Measurements from ENCODE around the gene GIMAP1. TPM values are rescaled to one million over a fixed set of nuclear protein-coding genes. Genes with fewer than 3 reads are reported as not detected.

The GIMAP1 gene
- total RNA-seq, 2 donors from 2014 or later = 0.94 to 1.6 TPM

- no peak overlapping the region for H3K4me3 ChIP-seq
- no peaks in the 10 kb centered on the region for H3K36me3 ChIP-seq
- intact Hi-C loops (cut with DNase I) = no loop called here
- TF ChIP-seq, protein P1, sequence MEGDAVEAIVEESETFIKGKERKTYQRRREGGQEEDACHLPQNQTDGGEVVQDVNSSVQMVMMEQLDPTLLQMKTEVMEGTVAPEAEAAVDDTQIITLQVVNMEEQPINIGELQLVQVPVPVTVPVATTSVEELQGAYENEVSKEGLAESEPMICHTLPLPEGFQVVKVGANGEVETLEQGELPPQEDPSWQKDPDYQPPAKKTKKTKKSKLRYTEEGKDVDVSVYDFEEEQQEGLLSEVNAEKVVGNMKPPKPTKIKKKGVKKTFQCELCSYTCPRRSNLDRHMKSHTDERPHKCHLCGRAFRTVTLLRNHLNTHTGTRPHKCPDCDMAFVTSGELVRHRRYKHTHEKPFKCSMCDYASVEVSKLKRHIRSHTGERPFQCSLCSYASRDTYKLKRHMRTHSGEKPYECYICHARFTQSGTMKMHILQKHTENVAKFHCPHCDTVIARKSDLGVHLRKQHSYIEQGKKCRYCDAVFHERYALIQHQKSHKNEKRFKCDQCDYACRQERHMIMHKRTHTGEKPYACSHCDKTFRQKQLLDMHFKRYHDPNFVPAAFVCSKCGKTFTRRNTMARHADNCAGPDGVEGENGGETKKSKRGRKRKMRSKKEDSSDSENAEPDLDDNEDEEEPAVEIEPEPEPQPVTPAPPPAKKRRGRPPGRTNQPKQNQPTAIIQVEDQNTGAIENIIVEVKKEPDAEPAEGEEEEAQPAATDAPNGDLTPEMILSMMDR (IDR thresholded peaks at IDR 0.05) = no peak
- no peak for DNase-seq
- no peaks in the 10 kb centered on the region for H3K4me1 ChIP-seq
- peak overlapping the region; percentile 11 for H3K27ac ChIP-seq
- H3K27me3 ChIP-seq = no peaks in the 10 kb centered on the region
- no peaks in the 10 kb centered on the region for H3K9me3 ChIP-seq
- no peak overlapping the region for H3K9ac ChIP-seq (ENCODE audit: low read depth in 2 of 2, low read length in 2 of 2)
These were observed 37.6 kb downstream of the GIMAP1 start for GRCh38 chr7:150753826-150754603.

DNA sequence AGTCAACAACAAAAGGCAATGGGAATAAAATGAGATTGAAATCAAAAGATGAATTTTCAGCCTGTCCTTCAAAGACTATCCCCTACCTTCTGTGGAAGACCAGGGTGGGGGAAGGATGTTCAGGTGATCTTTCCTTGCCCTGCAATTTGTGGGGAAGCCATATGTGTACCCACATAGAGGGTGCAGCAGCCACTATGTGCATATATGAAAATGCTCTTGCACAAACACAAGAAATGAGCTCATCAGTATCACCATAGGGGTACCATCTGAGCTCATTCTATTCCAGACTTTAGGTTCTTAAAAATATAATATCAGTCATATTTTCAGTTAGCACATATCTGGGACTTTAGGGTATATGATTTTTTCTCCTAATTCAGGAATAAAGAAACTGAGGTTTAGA, 38.5 kb downstream of the GIMAP1 start:
- intact Hi-C loops (cut with DNase I) = loop anchor here (5.0 kb wide), 1 partner anchor 308 kb away; no protein-coding TSS in a partner anchor
- H3K27ac ChIP-seq = no peak overlapping the region
- H3K9me3 ChIP-seq = no peaks in the 10 kb centered on the region
- H3K36me3 ChIP-seq = no peaks in the 10 kb centered on the region
- TF ChIP-seq, protein P1 (IDR thresholded peaks at IDR 0.05) = no peak
- no peak for DNase-seq
- H3K27me3 ChIP-seq = no peaks in the 10 kb centered on the region
- no peak overlapping the region for H3K9ac ChIP-seq (ENCODE audit: low read depth in 2 of 2, low read length in 2 of 2)
- H3K4me1 ChIP-seq = no peaks in the 10 kb centered on the region
- H3K4me3 ChIP-seq = no peak overlapping the region

- intact Hi-C loops (cut with DNase I) = loop anchor here (5.0 kb wide), 1 partner anchor 308 kb away; no protein-coding TSS in a partner anchor
- H3K36me3 ChIP-seq = no peaks in the 10 kb centered on the region
- H3K4me3 ChIP-seq = no peak overlapping the region
- peak overlapping the region; percentile 53 for H3K27ac ChIP-seq
- TF ChIP-seq, protein P1 (IDR thresholded peaks at IDR 0.05) = no peak
- no peaks in the 10 kb centered on the region for H3K27me3 ChIP-seq
- H3K4me1 ChIP-seq = no peaks in the 10 kb centered on the region
- H3K9me3 ChIP-seq = no peaks in the 10 kb centered on the region
- no peak for DNase-seq
- no peak overlapping the region for H3K9ac ChIP-seq (ENCODE audit: low read depth in 2 of 2, low read length in 2 of 2)
These were observed 39.2 kb downstream of the GIMAP1 start for GRCh38 chr7:150755473-150756099.

- Histone ChIP-seq H3K27ac (peak overlapping the region; percentile 53), H3K4me3 (no peak overlapping the region), H3K27me3 (no peaks in the 10 kb centered on the region), H3K4me1 (no peaks in the 10 kb centered on the region), H3K36me3 (no peaks in the 10 kb centered on the region), H3K9ac (ENCODE audit: low read depth in 2 of 2, low read length in 2 of 2) (no peak overlapping the region), H3K9me3 (no peaks in the 10 kb centered on the region)
- DNase-seq = no peak
- TF ChIP-seq, protein P1 (IDR thresholded peaks at IDR 0.05) = no peak
- intact Hi-C loops (cut with DNase I) = loop anchor here (5.0 kb wide), 1 partner anchor 309 kb away; no protein-coding TSS in a partner anchor
These were observed 39.8 kb downstream of the GIMAP1 start for GRCh38 chr7:150756166-150756565.

DNA sequence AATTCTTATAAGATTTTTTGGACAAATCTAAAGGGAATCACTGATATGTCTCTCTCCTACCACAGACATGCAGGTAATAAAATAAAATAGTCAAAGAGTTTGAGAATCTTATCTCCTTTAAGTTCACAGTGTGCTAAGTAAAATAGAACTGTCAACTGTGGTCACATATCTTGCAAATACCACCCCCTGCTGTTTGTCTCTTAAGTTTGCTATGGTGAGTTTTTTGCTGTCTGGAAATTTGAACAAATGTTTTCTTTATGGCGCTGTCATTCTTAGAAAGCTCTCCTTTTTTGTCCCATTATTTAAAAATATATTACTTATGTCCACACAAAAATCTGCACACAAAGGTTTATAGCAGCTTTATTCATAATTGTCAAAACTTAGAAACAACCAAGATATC, 40.4 kb downstream of the GIMAP1 start:
- intact Hi-C loops (cut with DNase I) = loop anchor here (5.0 kb wide), 1 partner anchor 310 kb away; no protein-coding TSS in a partner anchor
- no peak overlapping the region for H3K27ac ChIP-seq

More for the DNA sequence above, 40.4 kb downstream of the GIMAP1 start:
- TF ChIP-seq, protein P1 (IDR thresholded peaks at IDR 0.05) = peak; percentile 33
- Histone ChIP-seq H3K27me3 (no peaks in the 10 kb centered on the region), H3K4me3 (no peak overlapping the region), H3K9me3 (no peaks in the 10 kb centered on the region), H3K4me1 (no peaks in the 10 kb centered on the region), H3K36me3 (no peaks in the 10 kb centered on the region), H3K9ac (ENCODE audit: low read depth in 2 of 2, low read length in 2 of 2) (no peak overlapping the region)
- DNase-seq = no peak

Data from colonic mucosa (tissue), 4 donors.